GM04503 (cell line): ENCODE data around the gene CSRNP3.

ENCODE experiments used
- DNase-seq: peaks from one replicate; pipeline ENCODE4 v3.0.0-alpha.2; 2012; ENCODE audit warnings: low read depth

Gene CSRNP3, protein sequence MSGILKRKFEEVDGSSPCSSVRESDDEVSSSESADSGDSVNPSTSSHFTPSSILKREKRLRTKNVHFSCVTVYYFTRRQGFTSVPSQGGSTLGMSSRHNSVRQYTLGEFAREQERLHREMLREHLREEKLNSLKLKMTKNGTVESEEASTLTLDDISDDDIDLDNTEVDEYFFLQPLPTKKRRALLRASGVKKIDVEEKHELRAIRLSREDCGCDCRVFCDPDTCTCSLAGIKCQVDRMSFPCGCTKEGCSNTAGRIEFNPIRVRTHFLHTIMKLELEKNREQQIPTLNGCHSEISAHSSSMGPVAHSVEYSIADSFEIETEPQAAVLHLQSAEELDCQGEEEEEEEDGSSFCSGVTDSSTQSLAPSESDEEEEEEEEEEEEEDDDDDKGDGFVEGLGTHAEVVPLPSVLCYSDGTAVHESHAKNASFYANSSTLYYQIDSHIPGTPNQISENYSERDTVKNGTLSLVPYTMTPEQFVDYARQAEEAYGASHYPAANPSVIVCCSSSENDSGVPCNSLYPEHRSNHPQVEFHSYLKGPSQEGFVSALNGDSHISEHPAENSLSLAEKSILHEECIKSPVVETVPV

DNA sequence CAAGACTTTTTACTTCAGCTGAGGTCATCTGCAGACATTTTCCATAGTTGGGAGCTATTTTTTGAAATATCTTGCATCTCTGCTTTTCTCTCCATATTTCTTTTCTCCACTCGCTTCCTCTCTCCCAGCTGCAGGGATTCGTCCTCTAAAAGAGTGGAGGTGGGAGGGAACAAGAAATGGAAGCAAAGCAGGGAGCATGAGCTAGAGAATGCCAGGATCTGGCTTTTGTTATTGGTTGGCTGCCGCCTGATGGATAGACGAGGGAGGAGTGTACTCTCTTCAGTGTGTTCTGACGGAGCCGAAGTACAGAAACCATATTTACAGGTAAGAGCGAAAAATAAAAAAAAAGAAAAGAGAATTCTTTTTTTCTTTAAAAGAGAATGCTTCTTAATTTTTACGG, at the start of gene CSRNP3:
CSRNP3 (plus strand) TSS at position 282 of the 400 bp plus-strand sequence. CDS start 125,368 bp downstream, outside the sequence.
- DNase-seq = peak; percentile 27

DNA sequence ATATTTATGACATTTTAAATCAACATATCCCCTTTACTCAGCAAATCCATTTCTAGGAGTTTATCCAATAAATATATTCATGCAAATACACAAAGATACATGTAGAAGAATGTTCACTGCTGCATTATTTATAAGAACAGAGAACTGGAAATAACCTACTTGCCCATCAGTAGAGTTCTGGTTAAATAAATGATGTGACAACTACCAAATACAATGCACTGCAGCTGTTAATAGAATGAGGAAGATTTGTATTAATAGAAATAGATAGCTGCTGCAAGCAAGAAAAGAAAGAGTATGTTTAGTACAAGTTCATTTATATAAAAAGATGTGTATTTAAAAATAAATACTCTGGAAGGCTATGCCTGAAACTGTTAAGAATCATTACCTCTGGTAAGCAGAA, 49.3 kb upstream of the CSRNP3 start:
- DNase-seq = no peak

DNA sequence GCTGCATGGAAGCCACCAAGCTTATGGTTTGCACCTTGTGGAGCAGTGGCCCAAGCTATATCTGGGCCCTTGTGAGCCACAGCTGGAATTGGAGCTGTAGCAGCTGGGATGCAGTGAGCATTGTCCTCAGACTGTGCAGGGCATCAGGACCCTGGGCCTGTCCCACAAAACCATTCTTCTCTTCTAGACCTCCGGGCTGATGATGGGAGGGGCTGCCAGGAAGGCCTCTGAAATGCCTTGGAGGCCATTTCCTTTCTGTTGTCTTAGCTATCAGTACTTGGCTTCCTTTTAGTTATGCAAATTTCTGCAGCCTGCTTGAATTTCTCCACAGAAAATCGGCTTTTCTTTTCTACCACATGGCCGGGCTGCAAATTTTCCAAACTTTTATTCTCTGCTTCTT, 46.4 kb upstream of the CSRNP3 start:
- no peak for DNase-seq

DNA sequence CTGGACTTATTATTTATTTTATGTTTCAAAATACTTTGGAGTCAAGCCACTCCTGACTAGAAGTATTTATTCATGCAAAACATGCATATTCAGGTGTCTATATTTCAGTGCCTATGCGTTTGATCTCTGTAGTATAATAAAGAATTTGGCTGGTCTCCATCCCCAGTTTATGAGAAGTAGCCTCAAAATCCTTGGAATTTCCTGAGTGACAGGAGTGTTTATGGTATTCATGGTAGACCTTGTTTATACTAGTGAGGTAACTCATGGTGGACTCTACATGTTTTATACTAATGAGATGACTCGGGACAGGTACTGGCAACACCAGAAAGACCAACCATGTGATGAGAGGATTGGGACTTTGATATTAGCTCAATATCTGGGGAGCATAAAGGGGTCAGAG, 43.9 kb upstream of the CSRNP3 start:
- no peak for DNase-seq

DNA sequence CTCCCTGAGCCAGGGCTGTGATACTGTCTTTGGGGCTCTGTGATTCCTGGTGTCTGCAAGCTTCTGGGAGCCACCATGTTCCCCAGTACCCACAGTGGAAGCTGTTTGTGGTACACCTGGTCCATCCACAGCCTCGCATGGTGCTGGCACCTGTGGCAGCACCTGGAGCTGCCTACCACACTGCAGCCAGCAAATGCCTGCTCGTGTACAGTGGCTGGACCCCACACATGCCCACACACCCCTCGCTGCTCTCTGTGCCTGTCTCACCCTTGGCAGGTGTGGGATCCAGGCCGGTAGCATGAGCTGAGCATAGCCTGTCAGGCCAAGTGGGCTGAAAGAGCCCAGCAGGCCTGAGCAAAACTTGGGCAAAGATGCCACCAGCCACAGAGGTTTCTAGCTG, 41.8 kb upstream of the CSRNP3 start:
- DNase-seq = no peak

DNA sequence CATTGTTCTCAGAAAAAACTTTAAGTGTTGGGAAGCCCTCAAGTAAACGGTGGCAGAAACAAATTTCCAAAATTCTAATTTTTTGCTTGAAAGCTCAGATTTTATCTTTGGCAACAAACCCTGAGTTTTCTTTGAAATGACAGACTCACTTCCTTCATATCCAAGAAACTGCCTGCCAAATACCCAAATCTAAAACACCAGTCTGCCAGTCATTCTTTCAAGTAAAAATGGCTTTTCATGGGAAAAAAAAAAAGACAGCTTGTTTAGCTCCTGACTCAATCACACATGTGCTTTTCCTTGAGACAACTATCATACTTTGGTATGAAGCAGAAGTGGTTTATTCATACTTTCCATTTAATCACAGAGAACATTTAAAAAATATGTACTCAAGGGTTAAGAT, 40.6 kb upstream of the CSRNP3 start:
- no peak for DNase-seq

DNA sequence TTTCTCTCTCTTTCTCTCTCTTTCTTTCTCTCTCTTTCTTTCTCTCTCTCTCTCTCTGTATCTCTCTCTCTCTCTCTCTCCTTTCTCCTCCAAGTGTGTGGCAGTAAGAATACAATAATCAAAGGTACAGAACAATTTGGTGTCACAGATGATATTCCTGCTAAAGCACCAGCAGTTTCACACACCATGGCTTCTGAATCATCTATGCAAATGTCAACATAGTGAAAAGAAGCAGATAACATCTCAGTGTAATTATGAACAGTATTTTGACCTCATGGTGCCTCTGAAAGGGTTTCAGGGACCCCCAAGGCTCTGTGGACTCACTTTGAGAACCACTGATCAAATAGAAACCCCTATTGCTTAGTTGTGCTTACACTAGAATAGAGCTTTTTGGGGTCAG, 38.5 kb upstream of the CSRNP3 start:
- DNase-seq = no peak

DNA sequence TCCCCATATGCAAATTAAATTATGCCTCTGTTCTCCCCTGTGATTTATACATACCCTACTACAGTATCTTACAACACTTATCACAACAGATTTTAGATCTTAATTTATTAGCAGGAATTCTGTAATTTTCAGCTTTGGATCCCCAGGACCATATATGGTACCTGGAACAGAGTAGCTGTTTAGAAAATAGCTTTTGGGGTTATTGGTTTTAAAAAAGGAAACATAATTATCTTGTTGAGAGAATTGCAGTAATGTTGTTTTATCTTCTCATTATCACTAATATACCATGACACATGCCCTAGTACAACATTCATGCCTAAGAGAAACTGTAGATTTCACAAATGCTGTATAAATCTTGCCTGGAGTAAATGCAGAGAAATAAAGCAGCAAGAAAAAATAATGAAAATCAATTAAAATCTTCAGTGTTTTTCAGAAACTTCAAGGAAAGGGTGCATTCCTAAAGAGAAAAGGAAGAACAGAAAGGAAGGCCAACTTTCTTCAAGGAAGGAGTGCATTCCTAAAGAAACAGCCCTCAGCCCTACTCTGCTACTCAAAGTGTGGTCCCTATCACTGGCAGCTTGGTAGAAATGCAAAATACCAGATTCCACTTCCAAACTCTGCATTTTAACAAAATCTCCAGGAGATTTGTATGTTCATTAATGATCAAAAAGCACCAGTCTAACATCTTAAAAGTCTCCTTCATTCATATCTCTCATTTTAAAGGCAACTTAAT, 37.1 kb upstream of the CSRNP3 start:
- no peak for DNase-seq

DNA sequence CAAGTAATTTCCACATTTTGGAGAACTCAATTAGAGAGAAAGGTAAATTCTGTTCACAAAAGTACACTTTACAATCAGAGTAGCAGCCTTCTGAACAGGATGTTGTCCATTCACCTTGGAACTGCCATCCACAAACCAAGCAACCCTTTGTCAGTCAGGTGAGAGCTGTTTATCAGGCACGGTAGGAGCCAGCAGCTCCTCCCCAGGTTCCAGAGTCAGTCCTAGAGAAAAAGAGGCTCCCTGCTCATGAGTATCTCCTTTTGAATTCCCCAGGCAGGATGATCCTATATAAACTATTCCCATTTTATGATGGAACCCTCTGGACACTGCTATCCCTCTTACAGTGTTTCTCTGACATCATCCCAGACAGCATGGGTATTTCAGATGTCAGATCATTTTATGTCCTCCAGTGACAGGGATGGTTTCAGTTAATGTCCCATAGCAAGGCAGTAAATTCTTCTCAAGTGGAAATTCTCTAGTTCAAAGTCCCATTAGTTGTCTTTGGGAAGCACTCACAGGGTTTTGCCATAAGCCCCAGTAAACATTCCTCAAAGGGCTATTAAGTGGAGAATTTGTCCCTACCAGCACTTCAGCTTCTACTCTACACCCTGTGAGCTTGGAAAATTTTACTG, 34.5 kb upstream of the CSRNP3 start:
- DNase-seq = no peak

DNA sequence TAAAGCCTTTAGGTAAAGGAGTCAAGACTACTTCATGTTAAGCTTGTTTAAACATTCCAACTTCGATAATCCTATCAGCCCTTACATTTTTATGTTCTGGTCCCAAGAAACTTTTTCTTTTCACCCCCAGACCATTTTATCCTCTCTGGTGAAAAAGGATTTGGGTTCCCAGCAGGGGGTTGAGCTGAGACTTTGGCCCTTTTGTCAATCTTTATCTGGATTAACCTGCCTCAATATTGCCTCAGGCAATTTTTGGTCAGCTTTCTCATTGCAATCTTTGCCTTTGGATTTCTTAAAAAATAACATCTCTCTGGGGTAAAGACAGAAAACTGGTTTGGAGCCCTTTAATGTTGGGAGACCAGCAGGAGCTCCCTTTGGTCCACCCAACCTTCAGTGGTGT, 33.9 kb upstream of the CSRNP3 start:
- no peak for DNase-seq

DNA sequence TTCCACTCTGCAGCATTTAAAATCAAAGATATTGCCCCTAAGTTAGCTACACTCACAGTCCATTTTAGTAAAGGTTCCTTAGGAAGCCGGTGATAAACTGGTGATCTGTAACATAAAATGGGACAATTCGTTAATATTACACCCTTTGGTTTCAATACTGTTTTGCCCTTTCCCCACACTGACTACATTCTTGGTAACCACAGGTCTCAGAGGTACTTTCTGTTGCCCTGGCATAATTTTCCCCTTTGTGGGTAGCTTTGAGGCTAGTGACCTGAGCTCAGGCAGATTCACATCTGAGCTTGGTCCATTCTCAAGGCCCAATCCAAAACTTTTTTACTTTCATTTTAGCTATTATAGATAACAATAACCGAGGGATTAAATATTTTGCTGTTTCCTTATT, 32.9 kb upstream of the CSRNP3 start:
- DNase-seq = no peak

DNA sequence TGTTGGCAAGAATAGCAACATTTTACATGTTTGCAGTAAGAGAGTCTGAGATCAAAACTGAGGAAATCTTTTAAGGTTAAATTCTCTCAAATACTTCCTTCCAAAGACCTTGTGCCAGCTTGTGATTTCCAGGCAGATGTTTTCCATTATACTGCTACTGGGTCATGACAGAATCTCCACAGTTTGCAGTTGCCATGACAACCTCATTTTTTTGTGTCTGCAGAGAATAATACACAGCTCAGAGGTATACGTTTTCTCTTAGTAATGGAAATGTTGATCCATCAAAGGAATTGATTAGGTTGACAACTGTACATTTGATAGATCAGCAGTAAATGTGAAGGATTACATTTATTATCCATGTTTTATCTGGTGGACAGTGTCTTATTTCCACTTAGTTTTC, 29.1 kb upstream of the CSRNP3 start:
- peak; percentile 44 for DNase-seq

DNA sequence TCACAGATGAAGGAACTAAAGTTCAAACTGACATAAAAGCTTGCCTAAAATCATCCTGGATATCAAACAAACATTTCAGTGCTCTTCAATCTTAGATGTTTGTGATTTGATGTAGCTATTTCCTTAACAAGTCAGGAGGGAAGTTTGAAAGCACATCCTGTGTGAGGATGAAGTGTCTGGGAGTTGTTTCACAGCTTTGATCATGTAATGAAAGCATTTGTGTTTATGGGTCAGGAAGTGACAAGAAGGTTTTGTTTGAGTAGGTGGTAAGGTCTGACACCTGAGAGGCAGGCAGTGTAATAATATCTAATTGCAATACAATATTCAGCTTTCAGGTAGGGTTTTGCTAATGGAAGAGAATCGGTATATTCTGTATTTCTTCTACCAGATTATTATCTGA, 26.0 kb upstream of the CSRNP3 start:
- DNase-seq = no peak

DNA sequence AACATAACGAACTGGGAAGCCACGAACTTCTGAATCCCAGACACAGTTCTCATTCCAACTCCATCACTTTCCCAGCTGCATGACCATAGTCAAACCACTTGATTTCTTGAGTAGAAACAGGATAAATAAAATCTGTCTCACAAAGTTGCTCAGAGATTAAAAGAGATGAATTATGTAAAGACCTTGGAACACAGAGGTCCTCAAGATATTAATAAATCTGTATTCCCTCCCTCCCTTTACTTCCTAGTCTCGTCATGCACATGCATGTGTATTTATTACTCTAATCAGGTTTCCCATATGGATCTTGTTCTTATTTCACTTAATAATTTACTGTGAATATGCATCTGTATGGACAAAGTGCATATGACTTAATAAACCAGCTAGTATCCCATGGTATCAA, 21.1 kb upstream of the CSRNP3 start:
- no peak for DNase-seq

DNA sequence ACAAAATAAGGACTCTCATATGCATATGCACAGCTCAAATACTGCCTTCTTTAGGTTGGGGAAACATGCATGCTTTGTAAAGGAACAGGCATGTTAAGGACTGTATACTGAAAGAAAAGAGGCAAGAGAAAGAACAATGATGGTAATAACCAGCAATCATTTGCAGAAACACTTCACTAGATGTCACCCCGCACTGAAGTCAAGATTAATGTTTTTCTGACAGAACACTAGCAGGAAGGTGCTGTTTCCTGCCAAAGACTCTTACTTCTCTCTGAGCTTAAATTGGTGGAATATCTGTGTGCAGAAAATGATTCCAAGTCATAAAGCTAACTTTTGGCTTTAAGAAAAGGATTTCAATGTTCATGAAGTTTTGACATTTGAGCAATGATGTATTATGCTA, 19.3 kb upstream of the CSRNP3 start:
- DNase-seq = no peak

DNA sequence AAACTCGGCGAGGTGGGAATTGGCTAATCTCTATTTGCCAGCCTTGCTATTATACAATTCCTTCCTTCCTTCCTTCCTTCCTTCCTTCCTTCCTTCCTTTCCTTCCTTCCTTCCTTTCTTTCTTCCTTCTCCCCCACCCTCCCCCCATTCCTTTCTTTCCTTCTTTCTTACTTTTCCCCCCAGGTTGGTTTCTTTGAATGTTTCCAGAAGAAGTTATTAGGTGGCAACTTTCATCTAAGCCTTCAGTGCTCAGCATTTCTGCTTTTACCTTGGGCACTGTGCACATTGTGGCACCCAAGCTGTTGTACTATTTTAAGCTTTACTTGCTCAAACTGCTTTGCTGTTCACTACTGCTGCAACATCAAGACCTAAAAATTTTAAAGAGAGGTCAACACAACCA, 17.2 kb upstream of the CSRNP3 start:
- no peak for DNase-seq

DNA sequence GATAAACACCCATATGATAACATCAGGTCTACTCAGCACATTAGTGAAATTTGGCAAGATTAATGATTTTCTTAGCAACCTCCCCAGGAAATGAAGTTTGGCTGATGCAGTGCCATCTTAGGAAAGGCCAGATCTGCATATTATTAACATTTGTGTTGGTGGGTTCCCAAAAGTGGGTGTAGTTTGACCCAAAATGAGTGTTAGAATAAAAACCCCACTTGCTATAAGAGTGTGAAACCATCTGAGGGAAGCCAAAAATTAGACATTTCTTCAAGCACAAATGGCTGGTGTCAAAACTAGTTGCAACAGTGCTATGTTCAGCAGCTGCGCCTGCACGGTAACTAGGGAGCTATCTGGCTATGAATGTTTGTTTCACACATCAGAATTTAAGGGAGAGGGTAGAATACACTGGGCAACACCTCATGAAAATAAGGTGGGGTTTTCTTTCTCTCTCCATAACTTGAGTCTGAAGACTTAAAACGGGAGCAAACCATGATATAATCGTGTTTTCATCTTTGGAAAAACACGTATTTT, 15.9 kb upstream of the CSRNP3 start:
- DNase-seq = no peak

DNA sequence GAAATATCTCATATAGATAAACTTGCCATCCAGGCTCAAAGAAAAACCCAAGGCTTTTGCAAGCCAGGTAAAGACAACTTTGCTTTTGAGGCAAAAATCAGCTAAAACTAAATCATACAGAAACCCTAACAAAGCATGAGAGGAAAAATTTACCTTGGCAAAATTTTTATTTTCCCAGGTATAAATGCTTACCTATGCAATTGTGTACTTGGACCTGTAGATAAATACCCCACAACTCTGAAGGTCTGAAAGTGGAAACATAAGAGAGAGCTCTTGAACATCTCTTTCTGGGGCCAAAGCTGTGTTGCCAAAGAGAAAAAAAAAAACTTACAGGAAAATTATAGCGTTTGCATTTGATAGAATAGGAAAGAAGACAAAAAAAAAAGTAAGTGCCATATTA, 14.6 kb upstream of the CSRNP3 start:
- no peak for DNase-seq

DNA sequence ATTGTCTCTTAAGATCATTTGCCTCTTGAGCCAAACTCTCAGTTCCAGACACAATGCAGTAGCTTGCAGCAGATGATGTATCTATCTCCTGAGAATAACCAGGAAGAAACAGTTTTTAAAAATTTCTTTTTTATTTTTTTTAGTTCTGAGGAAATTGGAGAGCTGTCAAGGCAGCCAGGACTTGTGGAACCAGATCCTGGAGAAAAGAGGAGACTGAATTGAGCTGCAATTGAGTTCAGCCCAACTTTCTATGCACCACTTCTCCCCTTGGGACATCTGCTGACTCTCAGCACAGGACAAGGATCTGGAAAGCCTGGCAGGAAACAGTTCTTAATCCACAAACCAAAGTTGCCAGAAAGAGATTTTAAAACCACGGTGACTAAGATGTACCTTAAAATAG, 13.5 kb upstream of the CSRNP3 start:
- DNase-seq = no peak

DNA sequence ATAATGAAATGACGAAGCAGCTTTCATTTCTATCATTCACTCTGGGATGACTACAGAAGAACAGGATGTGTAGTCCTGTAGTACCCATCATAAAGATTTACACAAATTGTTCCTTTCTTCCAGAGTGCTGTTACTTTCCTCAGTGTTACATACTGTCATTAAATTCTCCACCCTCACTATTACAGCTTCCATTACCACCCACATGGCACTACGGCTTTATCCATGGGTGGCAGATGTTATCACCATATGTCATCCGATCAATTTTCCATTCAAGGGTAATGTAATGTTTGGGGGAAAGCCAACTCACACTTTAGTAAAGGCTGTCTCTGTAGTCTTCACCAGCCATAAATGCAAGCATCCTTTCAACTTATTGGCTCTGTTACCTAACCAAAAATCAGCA, 7.1 kb upstream of the CSRNP3 start:
- DNase-seq = no peak

DNA sequence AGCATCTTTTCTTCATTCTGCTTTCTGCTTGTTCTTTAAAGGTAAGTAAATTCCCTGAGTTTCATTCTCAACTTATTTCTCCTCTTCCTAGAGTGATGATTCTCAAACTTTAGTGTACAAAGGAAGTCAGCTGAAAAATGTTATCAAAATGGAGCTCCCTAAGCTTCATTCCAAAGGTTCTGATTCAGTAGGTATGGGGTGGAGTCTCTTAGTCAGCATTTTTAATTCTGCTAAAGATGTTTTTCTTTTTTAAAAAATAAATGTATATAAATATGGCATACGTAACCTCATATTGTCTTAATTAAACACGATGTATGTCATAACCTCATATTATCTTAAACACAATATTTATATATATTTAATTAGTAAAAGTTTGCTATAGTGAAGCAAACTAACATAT, 3.1 kb upstream of the CSRNP3 start:
- no peak for DNase-seq

DNA sequence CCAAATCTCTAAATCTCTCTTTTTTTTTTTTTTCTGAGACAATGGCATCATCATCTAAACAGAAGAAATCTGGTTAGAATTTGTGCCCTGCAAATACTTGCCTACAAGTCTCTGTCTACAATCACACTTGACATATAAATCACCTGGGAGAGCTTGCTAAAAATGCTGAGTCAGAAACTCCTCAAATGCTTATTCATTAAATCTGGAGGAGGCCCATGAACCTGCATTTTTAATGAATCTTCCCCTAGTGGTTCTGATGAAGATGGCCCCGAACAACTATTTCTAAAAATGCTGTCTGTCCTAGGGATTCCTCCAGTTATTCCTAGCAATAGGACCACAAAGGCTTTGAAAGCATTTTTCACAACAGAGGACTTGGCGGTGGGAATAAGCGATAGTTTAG, 1.6 kb upstream of the CSRNP3 start:
- no peak for DNase-seq

DNA sequence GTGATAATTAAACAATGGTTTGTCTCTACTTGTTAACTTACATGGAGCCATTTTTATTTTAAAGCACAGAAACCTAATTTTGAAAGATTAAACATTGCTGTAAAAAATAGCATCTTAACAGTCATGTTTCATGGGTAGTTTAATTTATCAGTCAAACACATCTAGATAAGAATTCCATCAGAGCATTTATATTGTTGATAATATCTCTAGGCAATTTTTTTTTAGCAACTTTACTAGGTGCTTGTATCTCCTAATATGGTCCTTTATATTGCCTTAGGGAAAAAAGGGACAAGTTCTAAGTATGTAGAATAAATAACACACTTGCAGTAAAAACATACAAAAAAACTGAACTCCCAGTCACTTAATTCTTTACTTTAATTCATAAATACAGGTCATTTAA, 863 bp downstream of the CSRNP3 start:
- no peak for DNase-seq
